A172 (cell line): ENCODE data around the gene MT3. TPM values are rescaled to one million over a fixed set of nuclear protein-coding genes. Genes with fewer than 3 reads are reported as not detected.

Experiments
- DNase-seq: peaks from one replicate; pipeline ENCODE4 v3.0.0-alpha.2; 2015; ENCODE audit warnings: low spot score
- total RNA-seq: library from RNA; depleted of rRNA; stranded (reverse); fragments of >200 nt; shearing (Covaris generic); gene quantifications from 2 replicates; pipeline ENCODE4 v1.2.3, GENCODE V29; 2014; rRNA removed

The MT3 gene
- total RNA-seq, 1 experiment from 2014 or later, result not detected

GRCh38 chr16:56630134-56630533 is 40.8 kb downstream of the MT3 start:
- no peak for DNase-seq

- no peak for DNase-seq
Measured at GRCh38 chr16:56631197-56631596, 41.9 kb downstream of the MT3 start.

- DNase-seq, result no peak
Measured at GRCh38 chr16:56631832-56632155, 42.5 kb downstream of the MT3 start.

- DNase-seq, result no peak
Measured at GRCh38 chr16:56632156-56632847, 43.0 kb downstream of the MT3 start, which contains the start of gene MT1M. MT1M (plus strand) TSS chr16:56632659; CDS start chr16:56632732, 73 bp downstream.

- DNase-seq, result no peak
Measured at GRCh38 chr16:56632848-56633365, 43.6 kb downstream of the MT3 start.

- DNase-seq, result no peak
Measured at GRCh38 chr16:56633535-56633934, 44.2 kb downstream of the MT3 start.

GRCh38 chr16:56634715-56635440 is 45.5 kb downstream of the MT3 start:
- no peak for DNase-seq

GRCh38 chr16:56635441-56635967 is 46.2 kb downstream of the MT3 start:
- no peak for DNase-seq

GRCh38 chr16:56636616-56637413 is 47.5 kb downstream of the MT3 start:
- no peak for DNase-seq

- no peak for DNase-seq
Measured at GRCh38 chr16:56637814-56638750, 48.8 kb downstream of the MT3 start, which contains the start of gene MT1A. MT1A (plus strand) TSS chr16:56638666; CDS start chr16:56638739, 73 bp downstream.

- DNase-seq, result no peak
Measured at GRCh38 chr16:56639045-56639444, 49.7 kb downstream of the MT3 start.

GRCh38 chr16:56640076-56640475 is 50.7 kb downstream of the MT3 start:
- no peak for DNase-seq

Other genes starting within 250 kb of the MT3 start
- 172 and 175 TPM in 2 replicates for gene AMFR, start 164.0 kb upstream of the MT3 start, total RNA-seq
- 177 and 191 TPM in 2 replicates for gene NUDT21, start 138.2 kb upstream of the MT3 start, total RNA-seq
- 154 and 217 TPM in 2 replicates for gene OGFOD1, start 138.0 kb upstream of the MT3 start, total RNA-seq
- gene BBS2, start 69.5 kb upstream of the MT3 start, total RNA-seq, result 57.6 and 64.5 TPM in 2 replicates
- not detected in 2 replicates for gene MT4, start 24.5 kb upstream of the MT3 start, total RNA-seq
- 137 and 184 TPM in 2 replicates for gene MT2A, start 19.1 kb downstream of the MT3 start, total RNA-seq
- not detected in 2 replicates for gene MT1E, start 36.3 kb downstream of the MT3 start, total RNA-seq
- gene MT1M, start 43.1 kb downstream of the MT3 start, total RNA-seq, result not detected in 2 replicates
- gene MT1A, start 49.1 kb downstream of the MT3 start, total RNA-seq, result not detected in 2 replicates
- gene MT1B, start 62.4 kb downstream of the MT3 start, total RNA-seq, result not detected in 2 replicates
- gene MT1F, start 68.4 kb downstream of the MT3 start, total RNA-seq, result not detected in 2 replicates
- gene MT1G, start 78.5 kb downstream of the MT3 start, total RNA-seq, result not detected in 2 replicates
- gene MT1H, start 80.3 kb downstream of the MT3 start, total RNA-seq, result not detected in 2 replicates
- gene MT1X, start 92.9 kb downstream of the MT3 start, total RNA-seq, result 24.9 and 97.3 TPM in 2 replicates
- 134 and 139 TPM in 2 replicates for gene NUP93, start 140.6 kb downstream of the MT3 start, total RNA-seq